ENCODE data around the gene MARCHF10.

The MARCHF10 gene

DNA sequence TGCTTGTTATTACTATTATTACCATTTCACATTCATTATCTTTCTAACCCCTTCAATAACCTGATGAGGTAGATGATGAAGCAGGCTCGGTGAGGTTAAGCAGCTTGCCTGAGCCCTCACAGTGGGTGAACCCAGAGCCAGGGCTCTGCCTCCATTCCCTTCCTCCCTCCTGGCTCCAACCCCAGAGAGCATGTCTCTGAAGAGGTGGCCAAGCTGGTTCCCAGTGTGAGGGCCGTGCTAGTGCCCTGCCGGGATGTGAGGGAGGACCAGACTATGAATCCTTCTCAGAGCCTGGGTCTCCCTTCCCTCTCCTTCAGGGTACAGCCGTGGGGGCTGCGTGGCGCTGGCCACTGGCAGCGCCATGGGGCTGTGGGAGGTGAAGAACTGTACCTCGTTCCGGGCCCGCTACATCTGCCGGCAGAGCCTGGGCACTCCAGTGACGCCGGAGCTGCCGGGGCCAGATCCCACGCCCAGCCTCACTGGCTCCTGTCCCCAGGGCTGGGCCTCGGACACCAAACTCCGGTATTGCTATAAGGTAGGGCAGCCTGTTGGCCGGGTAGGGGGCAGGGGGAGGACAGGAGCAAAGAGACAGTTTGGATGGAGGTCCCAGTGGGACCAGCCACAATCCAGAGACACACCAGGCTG is 131.0 kb downstream of the MARCHF10 start:
- TF ChIP-seq, protein P1, sequence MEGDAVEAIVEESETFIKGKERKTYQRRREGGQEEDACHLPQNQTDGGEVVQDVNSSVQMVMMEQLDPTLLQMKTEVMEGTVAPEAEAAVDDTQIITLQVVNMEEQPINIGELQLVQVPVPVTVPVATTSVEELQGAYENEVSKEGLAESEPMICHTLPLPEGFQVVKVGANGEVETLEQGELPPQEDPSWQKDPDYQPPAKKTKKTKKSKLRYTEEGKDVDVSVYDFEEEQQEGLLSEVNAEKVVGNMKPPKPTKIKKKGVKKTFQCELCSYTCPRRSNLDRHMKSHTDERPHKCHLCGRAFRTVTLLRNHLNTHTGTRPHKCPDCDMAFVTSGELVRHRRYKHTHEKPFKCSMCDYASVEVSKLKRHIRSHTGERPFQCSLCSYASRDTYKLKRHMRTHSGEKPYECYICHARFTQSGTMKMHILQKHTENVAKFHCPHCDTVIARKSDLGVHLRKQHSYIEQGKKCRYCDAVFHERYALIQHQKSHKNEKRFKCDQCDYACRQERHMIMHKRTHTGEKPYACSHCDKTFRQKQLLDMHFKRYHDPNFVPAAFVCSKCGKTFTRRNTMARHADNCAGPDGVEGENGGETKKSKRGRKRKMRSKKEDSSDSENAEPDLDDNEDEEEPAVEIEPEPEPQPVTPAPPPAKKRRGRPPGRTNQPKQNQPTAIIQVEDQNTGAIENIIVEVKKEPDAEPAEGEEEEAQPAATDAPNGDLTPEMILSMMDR (IDR thresholded peaks at IDR 0.05; ENCODE audit: low read depth, low read length), result no peak
- H3K9me3 ChIP-seq, result no peaks in the 10 kb centered on the region
- no peaks in the 10 kb centered on the region for H3K27me3 ChIP-seq
- no peak for DNase-seq
- H3K4me3 ChIP-seq (ENCODE audit: low read depth, low read length), result no peak overlapping the region
- peaks cover 5% of the 10 kb centered on the region for H3K4me1 ChIP-seq
- no peaks in the 10 kb centered on the region for H3K36me3 ChIP-seq

DNA sequence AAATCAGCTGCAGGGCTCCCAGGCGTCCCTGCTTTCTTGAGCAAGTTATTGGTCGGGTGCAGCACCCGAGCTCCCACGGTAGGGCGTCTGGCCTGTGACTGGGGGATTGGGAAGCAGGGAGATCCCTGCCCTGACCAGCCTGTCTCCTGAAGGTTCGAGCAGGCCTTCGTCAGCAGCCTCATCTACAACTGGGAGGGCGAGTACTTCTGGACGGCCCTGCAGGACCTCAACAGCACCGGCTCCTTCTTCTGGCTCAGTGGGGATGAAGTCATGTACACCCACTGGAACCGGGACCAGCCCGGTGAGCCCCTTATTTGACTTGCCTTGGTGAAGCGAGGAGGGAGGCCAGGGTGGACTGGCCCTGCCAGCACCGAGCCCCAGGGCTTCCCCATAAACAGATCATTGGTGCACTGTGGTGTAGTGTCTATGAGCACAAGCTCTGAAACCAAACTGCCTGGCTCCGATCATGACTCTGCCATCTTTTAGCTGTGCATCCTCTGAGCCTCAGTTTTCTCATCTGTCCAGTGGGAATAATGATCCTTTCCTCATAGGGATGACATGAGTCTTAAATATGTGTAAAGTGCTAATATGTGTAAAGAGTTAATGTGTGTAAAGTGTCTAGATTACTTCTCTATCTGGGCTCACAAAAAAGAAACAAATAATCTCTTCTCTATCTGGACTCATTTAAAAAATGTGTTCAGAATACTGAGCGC is 131.7 kb downstream of the MARCHF10 start:
- Histone ChIP-seq H3K27me3 (no peaks in the 10 kb centered on the region), H3K36me3 (no peaks in the 10 kb centered on the region), H3K9me3 (no peaks in the 10 kb centered on the region), H3K4me3 (ENCODE audit: low read depth, low read length) (no peak overlapping the region), H3K4me1 (peaks cover 12% of the 10 kb centered on the region)
- no peak for DNase-seq
- TF ChIP-seq, protein P1 (IDR thresholded peaks at IDR 0.05; ENCODE audit: low read depth, low read length), result no peak

DNA sequence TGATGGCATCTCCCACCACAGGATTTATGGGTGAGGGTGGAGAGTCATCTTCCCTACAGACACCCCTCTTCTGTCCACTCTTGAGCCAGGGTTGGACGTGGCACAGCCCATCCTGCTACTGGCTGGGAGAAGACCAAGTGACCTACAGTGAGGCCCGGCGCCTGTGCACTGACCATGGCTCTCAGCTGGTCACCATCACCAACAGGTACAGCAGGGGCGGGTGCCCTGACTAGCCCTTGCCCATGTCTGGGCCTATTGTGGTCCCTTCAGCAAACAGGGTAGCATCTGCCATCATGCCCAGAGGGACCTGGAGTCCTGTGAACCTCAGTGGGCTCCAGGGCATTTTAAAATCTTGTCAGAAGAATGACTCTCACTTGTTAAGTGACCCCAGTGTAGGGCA is 132.4 kb downstream of the MARCHF10 start:
- TF ChIP-seq, protein P1 (IDR thresholded peaks at IDR 0.05; ENCODE audit: low read depth, low read length), result no peak
- Histone ChIP-seq H3K36me3 (no peaks in the 10 kb centered on the region), H3K9me3 (no peaks in the 10 kb centered on the region), H3K4me3 (ENCODE audit: low read depth, low read length) (no peak overlapping the region), H3K4me1 (peaks cover 14% of the 10 kb centered on the region), H3K27me3 (no peaks in the 10 kb centered on the region)
- no peak for DNase-seq

DNA sequence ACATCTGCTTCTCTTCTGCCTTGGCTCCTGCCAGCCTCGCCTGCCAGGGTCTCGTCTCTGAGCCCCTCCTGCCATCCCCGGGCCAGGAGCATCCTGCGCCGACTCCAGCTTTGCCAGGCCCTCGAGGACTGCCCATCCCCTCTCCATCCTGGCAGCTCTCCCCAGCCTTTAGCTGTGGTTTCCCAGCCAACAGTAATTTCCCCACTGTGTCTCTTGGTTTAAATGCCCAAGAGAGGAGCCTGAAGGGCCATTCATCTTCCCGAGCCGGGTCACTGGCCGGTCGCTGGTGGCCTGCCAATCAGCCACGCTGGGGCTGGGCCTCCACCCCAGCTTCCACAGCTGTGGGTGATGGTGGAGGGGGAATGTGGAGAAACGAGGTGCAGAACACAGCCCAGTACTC is 132.9 kb downstream of the MARCHF10 start:
- peaks cover 14% of the 10 kb centered on the region for H3K4me1 ChIP-seq
- H3K27me3 ChIP-seq, result no peaks in the 10 kb centered on the region
- H3K36me3 ChIP-seq, result no peaks in the 10 kb centered on the region
- TF ChIP-seq, protein P1 (IDR thresholded peaks at IDR 0.05; ENCODE audit: low read depth, low read length), result no peak
- no peak overlapping the region for H3K4me3 ChIP-seq (ENCODE audit: low read depth, low read length)
- H3K9me3 ChIP-seq, result no peaks in the 10 kb centered on the region
- no peak for DNase-seq

DNA sequence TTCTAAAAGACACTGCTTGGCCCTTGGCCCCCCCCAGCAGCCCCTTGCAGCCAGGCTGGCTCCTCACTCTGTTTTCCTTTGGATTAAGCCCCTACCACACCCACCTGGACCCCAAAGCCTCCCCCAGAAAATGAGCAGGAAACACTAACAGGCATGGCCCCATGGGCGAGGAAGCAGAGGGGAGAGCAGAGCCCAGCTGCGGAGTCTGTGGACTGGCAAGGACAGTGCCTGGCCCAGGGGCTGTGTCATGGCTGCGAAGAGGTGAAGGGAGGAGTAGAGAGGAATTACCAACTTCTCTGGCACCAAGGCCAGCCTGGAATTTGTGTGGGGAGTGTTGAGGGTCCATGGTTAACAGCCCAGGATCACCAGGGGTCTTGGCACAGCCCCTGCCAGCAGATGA is 133.3 kb downstream of the MARCHF10 start:
- H3K4me1 ChIP-seq, result peaks cover 14% of the 10 kb centered on the region
- no peaks in the 10 kb centered on the region for H3K27me3 ChIP-seq
- no peaks in the 10 kb centered on the region for H3K9me3 ChIP-seq
- H3K4me3 ChIP-seq (ENCODE audit: low read depth, low read length), result no peak overlapping the region
- no peak for DNase-seq
- TF ChIP-seq, protein P1 (IDR thresholded peaks at IDR 0.05; ENCODE audit: low read depth, low read length), result no peak
- no peaks in the 10 kb centered on the region for H3K36me3 ChIP-seq

DNA sequence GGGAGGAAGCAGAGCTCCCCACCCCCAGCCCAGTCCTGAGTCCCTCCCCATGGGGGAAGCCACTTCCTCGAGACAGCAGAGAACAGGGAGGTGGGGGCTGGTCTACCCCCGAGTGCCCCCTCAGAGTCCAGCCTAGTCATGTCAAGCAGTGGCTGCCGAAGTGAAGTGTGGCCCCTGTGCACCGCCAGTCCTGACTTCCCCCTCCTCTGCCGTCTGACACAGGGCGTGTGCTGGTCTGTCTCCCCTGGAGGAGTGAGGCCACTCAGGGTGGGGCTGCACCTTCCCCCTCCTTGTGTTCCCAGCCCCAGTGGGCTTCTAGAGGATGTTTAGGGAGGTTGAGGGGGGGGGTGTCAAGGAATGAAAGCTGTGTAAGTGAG is 133.8 kb downstream of the MARCHF10 start:
- Histone ChIP-seq H3K9me3 (no peaks in the 10 kb centered on the region), H3K4me3 (ENCODE audit: low read depth, low read length) (no peak overlapping the region), H3K36me3 (no peaks in the 10 kb centered on the region), H3K27me3 (no peaks in the 10 kb centered on the region), H3K4me1 (peaks cover 14% of the 10 kb centered on the region)
- TF ChIP-seq, protein P1 (IDR thresholded peaks at IDR 0.05; ENCODE audit: low read depth, low read length), result no peak
- no peak for DNase-seq
